GM06990 (cell line): ENCODE data around the gene TBCK.

ENCODE experiments used
- DNase-seq: peaks from one replicate; pipeline ENCODE4 v3.0.0-alpha.2; 2011; ENCODE audit not compliant: insufficient read length; ENCODE audit errors: extremely low read depth
- H3K27me3 ChIP-seq: replicated peaks from 2 replicates; pipeline ENCODE4 v1.6.0; 2011; ENCODE audit warnings: low read length; ENCODE audit not compliant: control insufficient read depth, insufficient read depth
- H3K36me3 ChIP-seq: 2 replicates; pipeline ENCODE4 v1.5.1; 2011; ENCODE audit warnings: low read length; ENCODE audit not compliant: control insufficient read depth, insufficient read depth
- H3K4me3 ChIP-seq: replicated peaks from 2 replicates; pipeline ENCODE4 v1.5.1; 2011; ENCODE audit warnings: low read depth, mild to moderate bottlenecking, control low read depth, low read length
- CTCF ChIP-seq: IDR thresholded peaks from 2 replicates; pipeline ENCODE4 v1.5.1; 2011; ENCODE audit warnings: low read length, control low read depth, mild to moderate bottlenecking, inconsistent platforms; ENCODE audit not compliant: insufficient read depth, poor library complexity, severe bottlenecking

Gene TBCK

GRCh38 chr4:106355193-106355592 lies 39.2 kb upstream of the TBCK start:
- DNase-seq = no peak

GRCh38 chr4:106353786-106354185 lies 37.8 kb upstream of the TBCK start:
- no peaks in the 10 kb centered on the region; the same call in 1 of the 2 replicates for H3K36me3 ChIP-seq
- no peak for DNase-seq
- no peak for TF ChIP-seq CTCF
- no peaks in the 10 kb centered on the region for H3K27me3 ChIP-seq
- no peak overlapping the region for H3K4me3 ChIP-seq

More at GRCh38 chr4:106355193-106355592, 39.2 kb upstream of the TBCK start:
- H3K4me3 ChIP-seq = no peak overlapping the region
- no peak for TF ChIP-seq CTCF
- no peaks in the 10 kb centered on the region; the same call in 1 of the 2 replicates for H3K36me3 ChIP-seq
- H3K27me3 ChIP-seq = no peaks in the 10 kb centered on the region

GRCh38 chr4:106351016-106351415 lies 35.0 kb upstream of the TBCK start:
- no peak for DNase-seq
- TF ChIP-seq CTCF = no peak
- Histone ChIP-seq H3K4me3 (no peak overlapping the region), H3K36me3 (peaks cover 2% of the 10 kb centered on the region; the same call in 1 of the 2 replicates), H3K27me3 (no peaks in the 10 kb centered on the region)

GRCh38 chr4:106347167-106347566 lies 31.2 kb upstream of the TBCK start:
- TF ChIP-seq CTCF = no peak
- H3K36me3 ChIP-seq = peaks cover 2% of the 10 kb centered on the region; the same call in 1 of the 2 replicates
- no peaks in the 10 kb centered on the region for H3K27me3 ChIP-seq
- DNase-seq = no peak
- no peak overlapping the region for H3K4me3 ChIP-seq

- DNase-seq = no peak
- no peaks in the 10 kb centered on the region for H3K27me3 ChIP-seq
- no peak overlapping the region for H3K4me3 ChIP-seq
- no peak for TF ChIP-seq CTCF
- peaks cover 2% of the 10 kb centered on the region for H3K36me3 ChIP-seq
Measured at GRCh38 chr4:106344647-106344970, 28.6 kb upstream of the TBCK start.
